Endodermal cell (in vitro differentiated cells): Measurements from ENCODE around the gene CAMTA1. TPM values are rescaled to one million over a fixed set of nuclear protein-coding genes. Genes with fewer than 3 reads are reported as not detected.

Experiments used
- DNase-seq: peaks from one replicate; pipeline ENCODE4 v3.0.0-alpha.2; 2017
- H3K27ac ChIP-seq: 2 replicates; pipeline ENCODE4 v1.5.1; 2013; ENCODE audit warnings: mild to moderate bottlenecking, low read depth, low read length, moderate library complexity
- H3K27me3 ChIP-seq: 2 replicates; pipeline ENCODE4 v1.6.1; 2013; ENCODE audit warnings: mild to moderate bottlenecking, low read length, moderate library complexity; ENCODE audit not compliant: insufficient read depth, control insufficient read depth, poor library complexity, severe bottlenecking
- H3K36me3 ChIP-seq: 2 replicates; pipeline ENCODE4 v1.7.0; 2013; ENCODE audit warnings: mild to moderate bottlenecking, low read length, moderate library complexity; ENCODE audit not compliant: control insufficient read depth, insufficient read depth
- H3K4me1 ChIP-seq: one replicate; pipeline ENCODE4 v1.7.0; 2013; ENCODE audit warnings: low read length; ENCODE audit not compliant: control insufficient read depth, insufficient read depth
- H3K4me3 ChIP-seq: 2 replicates; pipeline ENCODE4 v1.5.1; 2013; ENCODE audit warnings: mild to moderate bottlenecking, low read length, moderate library complexity
- H3K9ac ChIP-seq: 2 replicates; pipeline ENCODE4 v1.6.1; 2013; ENCODE audit warnings: mild to moderate bottlenecking, low read length, moderate library complexity; ENCODE audit not compliant: poor library complexity, severe bottlenecking; ENCODE audit errors: extremely low read depth
- H3K9me3 ChIP-seq: 2 replicates; pipeline ENCODE4 v1.6.1; 2013; ENCODE audit warnings: mild to moderate bottlenecking, low read length, moderate library complexity; ENCODE audit not compliant: control insufficient read depth
- H3K27ac Mint-ChIP-seq: 2 replicates; pipeline ENCODE4 v1.8.0; 2020; ENCODE audit warnings: mixed read lengths
- H3K27me3 Mint-ChIP-seq: 2 replicates; pipeline ENCODE4 v1.8.0; 2021; ENCODE audit warnings: mild to moderate bottlenecking, mixed read lengths; ENCODE audit not compliant: insufficient read depth
- H3K36me3 Mint-ChIP-seq: 2 replicates; pipeline ENCODE4 v1.8.0; 2020; ENCODE audit warnings: low read depth, mixed read lengths
- H3K4me1 Mint-ChIP-seq: 2 replicates; pipeline ENCODE4 v1.8.0; 2020; ENCODE audit warnings: mixed read lengths
- H3K4me3 Mint-ChIP-seq: 2 replicates; pipeline ENCODE4 v1.8.0; 2020; ENCODE audit warnings: mild to moderate bottlenecking, moderate library complexity, mixed read lengths
- H3K9me3 Mint-ChIP-seq: 2 replicates; pipeline ENCODE4 v1.8.0; 2020; ENCODE audit warnings: mild to moderate bottlenecking, mixed read lengths
- CTCF ChIP-seq: fragments of 200-600 bp; sonication (generic); conservative IDR thresholded peaks from 2 replicates; pipeline ENCODE4 v1.5.0; 2021; ENCODE audit warnings: antibody characterized with exemption, mild to moderate bottlenecking
- WGBS, 2 experiments: methylation state at CpG; one replicate each; pipeline versions ENCODE4 v1.1.5 to v1.1.7; 2013; ENCODE audit warnings: missing lambda C conversion rate in 2 of 2, mixed read lengths in 1 of 2; ENCODE audit not compliant: insufficient coverage in 1 of 2, insufficient read length in 1 of 2; 5-methylcytosine and 5-hydroxymethylcytosine counted together
- total RNA-seq, 2 donors: library from RNA; stranded (reverse); fragmentation: NEBNext Ultra II Directional in 1 of 2; extraction: Animal tissue kit (Norgen Biotek cat#: 25700) in 1 of 2; gene quantifications; 2 replicates in 1 of 2; 3 replicates in 1 of 2; pipeline ENCODE4 v1.2.1, GENCODE V29; 2021

Gene CAMTA1
- total RNA-seq, 2 donors from 2014 or later = 123 to 137 TPM

DNA sequence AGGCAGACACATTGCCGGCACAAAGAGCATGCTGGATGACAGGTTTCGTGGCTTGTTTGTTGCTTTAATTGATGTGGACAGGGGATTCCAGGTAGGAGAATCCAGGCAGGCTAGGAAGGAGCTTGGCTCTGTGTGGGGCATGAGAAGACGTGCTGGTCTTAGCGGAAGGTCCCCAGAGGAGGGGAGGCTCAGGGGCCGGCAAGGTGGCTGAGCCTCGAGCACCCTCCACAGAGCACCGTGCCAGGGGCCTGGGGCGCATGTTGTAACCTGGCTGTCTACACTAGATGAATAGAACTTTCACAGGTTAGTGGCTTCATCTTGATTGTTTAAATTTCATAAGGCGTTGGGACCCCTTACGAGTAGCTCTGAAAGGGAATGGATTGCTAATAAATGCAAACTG, 223.1 kb downstream of the CAMTA1 start:
- H3K4me1 Mint-ChIP-seq = no peaks in the 10 kb centered on the region
- H3K36me3 Mint-ChIP-seq = no peaks in the 10 kb centered on the region
- peak; percentile 21 for DNase-seq
- Histone ChIP-seq H3K27me3 (no peaks in the 10 kb centered on the region), H3K36me3 (no peaks in the 10 kb centered on the region), H3K27ac (no peak overlapping the region), H3K9me3 (no peaks in the 10 kb centered on the region), H3K4me1 (no peaks in the 10 kb centered on the region), H3K9ac (no peak overlapping the region), H3K4me3 (no peak overlapping the region)
- no peak overlapping the region for H3K4me3 Mint-ChIP-seq
- no peak for TF ChIP-seq CTCF
- H3K27me3 Mint-ChIP-seq = peaks cover 1% of the 10 kb centered on the region
- peak overlapping the region; percentile 8 for H3K27ac Mint-ChIP-seq
- 92 to 96% methylated on average over 9 to 10 of the region's 10 CpGs for WGBS, 2 experiments
- H3K9me3 Mint-ChIP-seq = no peaks in the 10 kb centered on the region

GRCh38 chr1:7008975-7009740, 223.9 kb downstream of the CAMTA1 start:
- Mint-ChIP-seq H3K36me3 (no peaks in the 10 kb centered on the region), H3K27ac (no peak overlapping the region), H3K4me1 (no peaks in the 10 kb centered on the region), H3K9me3 (no peaks in the 10 kb centered on the region), H3K27me3 (peaks cover 1% of the 10 kb centered on the region), H3K4me3 (no peak overlapping the region)
- DNase-seq = peak; percentile 29
- H3K9me3 ChIP-seq = no peaks in the 10 kb centered on the region
- no peaks in the 10 kb centered on the region for H3K36me3 ChIP-seq
- no peak overlapping the region for H3K27ac ChIP-seq
- WGBS, 2 experiments = 89 to 96% methylated on average over 10 to 18 of the region's 18 CpGs
- H3K4me3 ChIP-seq = no peak overlapping the region
- no peaks in the 10 kb centered on the region for H3K27me3 ChIP-seq
- no peak overlapping the region for H3K9ac ChIP-seq
- H3K4me1 ChIP-seq = no peaks in the 10 kb centered on the region
- TF ChIP-seq CTCF = no peak

DNA sequence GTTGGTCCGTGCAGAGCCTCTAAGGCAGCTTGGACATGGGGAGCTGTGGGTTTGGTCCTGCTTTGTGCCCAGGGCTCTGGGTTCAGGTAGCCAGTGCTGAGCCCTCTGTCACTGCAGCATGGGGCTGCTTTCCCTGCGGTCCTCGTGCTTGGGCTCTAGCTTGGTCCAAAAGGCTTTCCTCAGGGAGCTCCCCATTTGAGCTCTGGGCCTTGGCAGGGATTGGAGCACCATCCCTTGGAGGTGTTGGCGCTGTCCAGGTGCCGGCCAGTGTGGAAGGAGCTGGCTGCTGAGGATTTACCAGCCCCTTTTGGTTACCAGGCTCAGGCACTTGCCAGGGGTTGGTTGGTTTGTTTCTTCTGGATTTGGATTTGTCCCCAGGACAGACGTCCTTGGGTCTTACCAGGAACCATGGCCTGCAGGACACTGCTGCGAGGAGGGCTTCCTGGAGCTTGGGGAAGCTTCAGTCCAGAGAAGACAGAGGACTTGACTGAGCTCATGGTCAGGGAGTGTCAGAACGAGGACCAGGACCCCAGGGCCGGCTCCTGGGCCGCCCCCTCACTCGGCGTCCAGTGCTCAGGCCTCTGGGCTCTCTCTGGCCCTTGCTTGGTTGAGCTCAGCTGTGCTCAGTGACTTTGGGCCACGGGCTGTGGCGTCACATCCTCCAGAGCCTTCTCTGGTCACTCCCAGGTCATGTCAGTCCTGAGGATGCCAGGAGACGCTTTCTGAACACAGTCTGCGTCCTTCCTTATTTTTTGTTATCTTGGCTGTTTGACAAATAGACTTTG, 224.7 kb downstream of the CAMTA1 start:
- no peak overlapping the region for H3K27ac Mint-ChIP-seq

More for the DNA sequence above, 224.7 kb downstream of the CAMTA1 start:
- Mint-ChIP-seq H3K4me1 (no peaks in the 10 kb centered on the region), H3K4me3 (no peak overlapping the region), H3K27me3 (peaks cover 1% of the 10 kb centered on the region), H3K9me3 (no peaks in the 10 kb centered on the region), H3K36me3 (no peaks in the 10 kb centered on the region)
- no peak overlapping the region for H3K9ac ChIP-seq
- no peaks in the 10 kb centered on the region for H3K36me3 ChIP-seq
- DNase-seq = peak; percentile 36
- no peaks in the 10 kb centered on the region for H3K4me1 ChIP-seq
- H3K27ac ChIP-seq = no peak overlapping the region
- H3K4me3 ChIP-seq = no peak overlapping the region
- no peak for TF ChIP-seq CTCF
- H3K9me3 ChIP-seq = no peaks in the 10 kb centered on the region
- WGBS, 2 experiments = 88 to 92% methylated on average over 7 to 16 of the region's 16 CpGs
- no peaks in the 10 kb centered on the region for H3K27me3 ChIP-seq
